Esophagus muscularis mucosa (tissue), 4 donors: ENCODE measurements around the gene MAN2A1.

Experiments used
- EP300 ChIP-seq: sonication (generic); formaldehyde crosslinking; IDR thresholded peaks from one replicate; pipeline ENCODE4 v1.6.1; 2017; ENCODE audit warnings: antibody characterized with exemption
- POLR2AphosphoS5 ChIP-seq, 2 donors: sonication (generic); formaldehyde crosslinking; IDR thresholded peaks; one replicate each; pipeline ENCODE4 v1.6.1; 2017; ENCODE audit warnings: antibody characterized with exemption in 2 of 2
- TF ChIP-seq, protein P1 (sequence below), 3 experiments: fragments of 200-600 bp in 2 of 3; fragments of 450-650 bp in 1 of 3; sonication (generic) in 2 of 3; IDR thresholded peaks; one replicate each; pipeline ENCODE4 v1.5.1; 2017 to 2019; ENCODE audit warnings: antibody characterized with exemption in 3 of 3, mild to moderate bottlenecking in 2 of 3, moderate library complexity in 1 of 3

DNA sequence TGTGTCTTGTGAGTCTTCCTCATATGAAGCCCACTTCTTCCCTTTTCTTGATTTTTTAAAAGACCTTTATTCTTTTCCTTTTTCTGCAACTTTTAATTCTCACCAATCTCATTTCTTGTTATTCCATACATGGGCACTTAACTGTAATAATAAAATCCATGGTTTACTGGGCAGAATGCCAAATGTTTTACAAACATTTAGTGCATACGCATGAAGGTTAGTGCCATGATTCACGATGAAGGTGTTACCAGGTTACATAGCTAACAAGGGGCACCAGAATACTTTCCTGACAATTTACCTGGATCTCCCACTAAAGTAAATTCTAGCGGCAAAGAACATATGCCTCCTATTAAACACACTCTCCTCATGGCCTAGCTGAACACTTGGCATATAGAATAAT, 28.5 kb downstream of the MAN2A1 start:
- TF ChIP-seq, protein P1, sequence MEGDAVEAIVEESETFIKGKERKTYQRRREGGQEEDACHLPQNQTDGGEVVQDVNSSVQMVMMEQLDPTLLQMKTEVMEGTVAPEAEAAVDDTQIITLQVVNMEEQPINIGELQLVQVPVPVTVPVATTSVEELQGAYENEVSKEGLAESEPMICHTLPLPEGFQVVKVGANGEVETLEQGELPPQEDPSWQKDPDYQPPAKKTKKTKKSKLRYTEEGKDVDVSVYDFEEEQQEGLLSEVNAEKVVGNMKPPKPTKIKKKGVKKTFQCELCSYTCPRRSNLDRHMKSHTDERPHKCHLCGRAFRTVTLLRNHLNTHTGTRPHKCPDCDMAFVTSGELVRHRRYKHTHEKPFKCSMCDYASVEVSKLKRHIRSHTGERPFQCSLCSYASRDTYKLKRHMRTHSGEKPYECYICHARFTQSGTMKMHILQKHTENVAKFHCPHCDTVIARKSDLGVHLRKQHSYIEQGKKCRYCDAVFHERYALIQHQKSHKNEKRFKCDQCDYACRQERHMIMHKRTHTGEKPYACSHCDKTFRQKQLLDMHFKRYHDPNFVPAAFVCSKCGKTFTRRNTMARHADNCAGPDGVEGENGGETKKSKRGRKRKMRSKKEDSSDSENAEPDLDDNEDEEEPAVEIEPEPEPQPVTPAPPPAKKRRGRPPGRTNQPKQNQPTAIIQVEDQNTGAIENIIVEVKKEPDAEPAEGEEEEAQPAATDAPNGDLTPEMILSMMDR (IDR thresholded peaks at IDR 0.05) = no peak
- TF ChIP-seq EP300 (no peak), POLR2AphosphoS5 (IDR thresholded peaks at IDR 0.05) (no peak)
